Measurements from ENCODE around the gene COG4. TPM values are rescaled to one million over a fixed set of nuclear protein-coding genes. Genes with fewer than 3 reads are reported as not detected.
A peak's percentile ranks its signal among the peaks of the same experiment; 100 is the strongest.

Gene COG4
- total RNA-seq (2014; rRNA removed; shearing (Covaris generic)) (38.1 and 46.9 TPM in 2 replicates), polyA plus RNA-seq (2016; fragmentation: Nextera tagmentation; extraction: Ambion mirVana) (23.9 and 28.8 TPM in 2 replicates)
- long read RNA-seq, transcript COG4-201 (19 exons, 2,833 nt), result major isoform, 29 of 42 reads
- long read RNA-seq, partial matches to known transcripts, result 5 of 42 reads
- long read RNA-seq, other reads (novel, unspliced or antisense), result 4 of 42 reads

DNA sequence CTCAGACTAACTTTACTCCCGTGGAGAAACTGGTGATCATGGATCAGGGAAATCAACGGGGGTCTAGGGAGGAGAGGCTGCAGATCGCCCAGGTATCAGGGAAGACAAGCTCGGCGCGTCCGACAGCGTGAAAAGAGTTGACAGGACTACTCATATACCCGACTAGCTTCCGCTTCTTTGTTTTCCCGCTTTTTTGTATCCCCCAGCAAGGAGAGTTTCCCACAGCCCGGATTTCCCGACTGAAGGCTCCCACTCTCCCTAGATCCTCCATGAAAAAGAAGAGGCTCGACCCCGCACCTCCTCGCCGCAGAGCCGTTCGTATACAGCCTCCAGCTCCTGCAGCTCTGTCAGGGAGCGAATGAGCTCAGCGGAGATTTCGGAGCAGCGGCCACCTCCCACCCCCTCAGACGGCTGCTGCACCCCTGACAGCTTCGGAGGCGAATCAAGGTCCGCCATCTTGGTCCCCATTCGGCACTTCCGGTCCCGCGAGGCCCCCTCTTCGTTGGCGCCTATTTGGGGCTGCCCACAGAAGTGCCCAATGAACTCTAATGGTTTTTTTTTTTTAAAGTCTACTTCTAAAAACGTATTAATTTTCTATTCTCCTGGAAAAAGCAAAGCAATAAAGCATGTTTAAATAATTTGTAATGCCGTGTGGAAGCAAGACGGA lies at the start of gene COG4:
Gene COG4 (minus strand): TSS at position 479 of the 667 bp plus-strand sequence. CDS start 11 bp downstream, at position 468.
- no peaks in the 10 kb centered on the region; the same call in 1 of the 3 replicates for H3K9me3 Mint-ChIP-seq
- H3K36me3 ChIP-seq (ENCODE audit: insufficient read depth), result peaks cover 17% of the 10 kb centered on the region; the same call in 1 of the 2 replicates
- H2AFZ ChIP-seq, result peak within 1 kb of the TSS; percentile 14; the same call in 1 of the 2 replicates
- H3K4me1 ChIP-seq (ENCODE audit: insufficient read depth), result peaks cover 19% of the 10 kb centered on the region
- TF ChIP-seq, protein P1, sequence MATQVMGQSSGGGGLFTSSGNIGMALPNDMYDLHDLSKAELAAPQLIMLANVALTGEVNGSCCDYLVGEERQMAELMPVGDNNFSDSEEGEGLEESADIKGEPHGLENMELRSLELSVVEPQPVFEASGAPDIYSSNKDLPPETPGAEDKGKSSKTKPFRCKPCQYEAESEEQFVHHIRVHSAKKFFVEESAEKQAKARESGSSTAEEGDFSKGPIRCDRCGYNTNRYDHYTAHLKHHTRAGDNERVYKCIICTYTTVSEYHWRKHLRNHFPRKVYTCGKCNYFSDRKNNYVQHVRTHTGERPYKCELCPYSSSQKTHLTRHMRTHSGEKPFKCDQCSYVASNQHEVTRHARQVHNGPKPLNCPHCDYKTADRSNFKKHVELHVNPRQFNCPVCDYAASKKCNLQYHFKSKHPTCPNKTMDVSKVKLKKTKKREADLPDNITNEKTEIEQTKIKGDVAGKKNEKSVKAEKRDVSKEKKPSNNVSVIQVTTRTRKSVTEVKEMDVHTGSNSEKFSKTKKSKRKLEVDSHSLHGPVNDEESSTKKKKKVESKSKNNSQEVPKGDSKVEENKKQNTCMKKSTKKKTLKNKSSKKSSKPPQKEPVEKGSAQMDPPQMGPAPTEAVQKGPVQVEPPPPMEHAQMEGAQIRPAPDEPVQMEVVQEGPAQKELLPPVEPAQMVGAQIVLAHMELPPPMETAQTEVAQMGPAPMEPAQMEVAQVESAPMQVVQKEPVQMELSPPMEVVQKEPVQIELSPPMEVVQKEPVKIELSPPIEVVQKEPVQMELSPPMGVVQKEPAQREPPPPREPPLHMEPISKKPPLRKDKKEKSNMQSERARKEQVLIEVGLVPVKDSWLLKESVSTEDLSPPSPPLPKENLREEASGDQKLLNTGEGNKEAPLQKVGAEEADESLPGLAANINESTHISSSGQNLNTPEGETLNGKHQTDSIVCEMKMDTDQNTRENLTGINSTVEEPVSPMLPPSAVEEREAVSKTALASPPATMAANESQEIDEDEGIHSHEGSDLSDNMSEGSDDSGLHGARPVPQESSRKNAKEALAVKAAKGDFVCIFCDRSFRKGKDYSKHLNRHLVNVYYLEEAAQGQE (IDR thresholded peaks at IDR 0.05; ENCODE audit: unreplicated experiment), result no peak
- TF ChIP-seq, protein P2, sequence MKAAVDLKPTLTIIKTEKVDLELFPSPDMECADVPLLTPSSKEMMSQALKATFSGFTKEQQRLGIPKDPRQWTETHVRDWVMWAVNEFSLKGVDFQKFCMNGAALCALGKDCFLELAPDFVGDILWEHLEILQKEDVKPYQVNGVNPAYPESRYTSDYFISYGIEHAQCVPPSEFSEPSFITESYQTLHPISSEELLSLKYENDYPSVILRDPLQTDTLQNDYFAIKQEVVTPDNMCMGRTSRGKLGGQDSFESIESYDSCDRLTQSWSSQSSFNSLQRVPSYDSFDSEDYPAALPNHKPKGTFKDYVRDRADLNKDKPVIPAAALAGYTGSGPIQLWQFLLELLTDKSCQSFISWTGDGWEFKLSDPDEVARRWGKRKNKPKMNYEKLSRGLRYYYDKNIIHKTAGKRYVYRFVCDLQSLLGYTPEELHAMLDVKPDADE (IDR thresholded peaks at IDR 0.05), result peak; percentile 43; the same call in 1 of the 2 replicates
- TF ChIP-seq STAT1 (IDR thresholded peaks at IDR 0.05; ENCODE audit: unreplicated experiment) (no peak), JUNB (IDR thresholded peaks at IDR 0.05; ENCODE audit: unreplicated experiment) (no peak), POLR2AphosphoS5 (IDR thresholded peaks at IDR 0.05; ENCODE audit: low read depth) (peak; percentile 80)
- H3K27ac ChIP-seq (ENCODE audit: low read depth), result peak within 1 kb of the TSS; percentile 86
- peaks cover 29% of the 10 kb centered on the region for H4K20me1 ChIP-seq (replicated peaks; ENCODE audit: insufficient read depth)
- DNase-seq (ENCODE audit: low spot score), result peak; percentile 96
- H3K4me3 ChIP-seq, result peak within 1 kb of the TSS; percentile 85
- peaks cover 18% of the 10 kb centered on the region for H3K27me3 Mint-ChIP-seq (ENCODE audit: insufficient read depth, low read depth, poor library complexity)
- peak; percentile 90 for ATAC-seq
- no peaks in the 10 kb centered on the region for H3K9me2 ChIP-seq (ENCODE audit: insufficient read depth)
- H3K4me1 Mint-ChIP-seq, result peaks cover 27% of the 10 kb centered on the region
- peaks cover 45% of the 10 kb centered on the region for H3K36me3 Mint-ChIP-seq (ENCODE audit: low read depth)
- H3K27ac Mint-ChIP-seq, result peak within 1 kb of the TSS; percentile 99
- H3K79me2 ChIP-seq (replicated peaks; ENCODE audit: insufficient read depth), result peaks cover 61% of the 10 kb centered on the region
- H3K4me3 Mint-ChIP-seq, result peak within 1 kb of the TSS; percentile 99
- peaks cover 15% of the 10 kb centered on the region for H3F3A ChIP-seq (replicated peaks; ENCODE audit: low read depth)
- peak within 1 kb of the TSS; percentile 94 for H3K4me2 ChIP-seq
- no peaks in the 10 kb centered on the region for H3K27me3 ChIP-seq (ENCODE audit: insufficient read depth)

DNA sequence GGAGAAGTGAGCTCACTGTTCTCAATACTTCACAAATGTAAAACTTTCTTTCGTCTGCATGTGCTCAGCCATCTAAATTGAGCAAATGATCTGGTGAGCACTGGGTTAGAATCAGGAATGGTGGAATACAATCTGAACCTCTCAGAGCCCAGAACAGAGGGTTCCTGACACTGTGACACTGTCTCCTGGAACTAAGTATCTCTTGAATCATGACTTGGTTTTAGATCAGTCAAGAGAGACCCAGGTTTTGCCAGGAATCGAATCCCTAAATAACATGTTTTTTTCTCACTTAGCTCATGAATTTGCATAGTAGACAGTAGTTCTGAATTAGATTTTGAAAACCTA lies 49.5 kb upstream of the COG4 start:
- H3K36me3 Mint-ChIP-seq (ENCODE audit: low read depth), result peaks cover 74% of the 10 kb centered on the region
- no peak for ATAC-seq
- H3K9me3 Mint-ChIP-seq, result no peaks in the 10 kb centered on the region; the same call in 2 of the 3 replicates
- peaks cover 53% of the 10 kb centered on the region for H4K20me1 ChIP-seq (replicated peaks; ENCODE audit: insufficient read depth)
- H3K4me3 Mint-ChIP-seq, result no peak overlapping the region
- H3K27ac Mint-ChIP-seq, result no peak overlapping the region
- no peak overlapping the region for H3K4me2 ChIP-seq
- no peak for DNase-seq (ENCODE audit: low spot score)
- peaks cover 7% of the 10 kb centered on the region for H3K4me1 ChIP-seq (ENCODE audit: insufficient read depth)
- no peak overlapping the region for H2AFZ ChIP-seq
- H3K4me1 Mint-ChIP-seq, result peaks cover 25% of the 10 kb centered on the region
- H3K27me3 Mint-ChIP-seq (ENCODE audit: insufficient read depth, low read depth, poor library complexity), result peaks cover 19% of the 10 kb centered on the region
- H3K9me2 ChIP-seq (ENCODE audit: insufficient read depth), result no peaks in the 10 kb centered on the region
- H3F3A ChIP-seq (replicated peaks; ENCODE audit: low read depth), result peaks cover 70% of the 10 kb centered on the region
- H3K79me2 ChIP-seq (replicated peaks; ENCODE audit: insufficient read depth), result no peaks in the 10 kb centered on the region; the same call in none of the 2 replicates
- no peak overlapping the region for H3K4me3 ChIP-seq
- H3K27ac ChIP-seq (ENCODE audit: low read depth), result peak overlapping the region; percentile 87
- peaks cover 53% of the 10 kb centered on the region for H3K36me3 ChIP-seq (ENCODE audit: insufficient read depth)
- no peaks in the 10 kb centered on the region for H3K27me3 ChIP-seq (ENCODE audit: insufficient read depth)
- TF ChIP-seq STAT1 (IDR thresholded peaks at IDR 0.05; ENCODE audit: unreplicated experiment) (no peak), JUNB (IDR thresholded peaks at IDR 0.05; ENCODE audit: unreplicated experiment) (no peak)
- TF ChIP-seq, protein P1 (IDR thresholded peaks at IDR 0.05; ENCODE audit: unreplicated experiment), result no peak
